Subcutaneous adipose tissue (tissue), 4 donors: ENCODE data around the gene MORN5. TPM values are rescaled to one million over a fixed set of nuclear protein-coding genes. Genes with fewer than 3 reads are reported as not detected.

Source experiments
- small RNA-seq: library from RNA; depleted of rRNA; stranded (forward); fragments of <200 nt; gene quantifications from one replicate; pipeline ENCODE3, GENCODE V24; 2016
- total RNA-seq, 4 donors: library from RNA; depleted of rRNA; stranded (reverse); fragments of >200 nt; gene quantifications; one replicate each; pipeline ENCODE4 v1.1.0, GENCODE V29; 2016
- TF ChIP-seq, protein P1 (sequence below): fragments of 450-650 bp; IDR thresholded peaks from one replicate; pipeline ENCODE4 v1.5.1; 2016; ENCODE audit warnings: low read depth, mild to moderate bottlenecking, control low read depth, antibody characterized with exemption, moderate library complexity

MORN5 gene
- total RNA-seq, 4 donors from 2014 or later, result not detected

GRCh38 chr9:122246666-122247065 lies 87.0 kb downstream of the MORN5 start:
- TF ChIP-seq, protein P1, sequence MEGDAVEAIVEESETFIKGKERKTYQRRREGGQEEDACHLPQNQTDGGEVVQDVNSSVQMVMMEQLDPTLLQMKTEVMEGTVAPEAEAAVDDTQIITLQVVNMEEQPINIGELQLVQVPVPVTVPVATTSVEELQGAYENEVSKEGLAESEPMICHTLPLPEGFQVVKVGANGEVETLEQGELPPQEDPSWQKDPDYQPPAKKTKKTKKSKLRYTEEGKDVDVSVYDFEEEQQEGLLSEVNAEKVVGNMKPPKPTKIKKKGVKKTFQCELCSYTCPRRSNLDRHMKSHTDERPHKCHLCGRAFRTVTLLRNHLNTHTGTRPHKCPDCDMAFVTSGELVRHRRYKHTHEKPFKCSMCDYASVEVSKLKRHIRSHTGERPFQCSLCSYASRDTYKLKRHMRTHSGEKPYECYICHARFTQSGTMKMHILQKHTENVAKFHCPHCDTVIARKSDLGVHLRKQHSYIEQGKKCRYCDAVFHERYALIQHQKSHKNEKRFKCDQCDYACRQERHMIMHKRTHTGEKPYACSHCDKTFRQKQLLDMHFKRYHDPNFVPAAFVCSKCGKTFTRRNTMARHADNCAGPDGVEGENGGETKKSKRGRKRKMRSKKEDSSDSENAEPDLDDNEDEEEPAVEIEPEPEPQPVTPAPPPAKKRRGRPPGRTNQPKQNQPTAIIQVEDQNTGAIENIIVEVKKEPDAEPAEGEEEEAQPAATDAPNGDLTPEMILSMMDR, result no peak

DNA sequence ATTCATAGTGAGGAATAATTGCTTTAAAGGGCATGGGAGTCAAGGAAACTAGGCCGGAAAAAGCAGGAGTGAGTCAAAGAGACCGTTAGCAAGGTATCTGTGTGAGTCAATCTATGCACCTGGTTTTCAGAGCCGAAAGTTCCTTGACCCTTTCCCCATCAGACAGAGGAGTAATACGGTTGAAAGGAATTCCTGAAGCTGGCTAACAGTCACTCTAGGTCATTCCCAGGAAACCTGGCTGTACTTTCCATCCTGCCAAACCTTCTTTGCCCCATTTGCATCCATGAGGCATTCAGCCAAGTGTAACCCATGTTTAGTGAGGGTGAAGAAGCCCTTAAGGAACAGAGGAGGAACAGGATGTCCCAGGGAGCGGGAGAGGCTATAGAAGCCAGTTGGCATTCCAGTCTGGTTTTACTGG lies 88.7 kb downstream of the MORN5 start:
- TF ChIP-seq, protein P1, result no peak

Small RNA genes lying within 50 kb of the gene (small RNA-seq; reads per million reads assigned to genes)
- gene MIR4478, result not detected

Other genes starting within 250 kb of the MORN5 start
- 1 to 10 TPM; 4.4 to 8.7 (median 6.4) TPM for gene TTLL11, start 66.6 kb upstream of the MORN5 start, total RNA-seq
- 10 to 100 TPM; 24.5 to 53.0 (median 28.7) TPM for gene NDUFA8, start 129 bp upstream of the MORN5 start, total RNA-seq
- 10 to 100 TPM in 1 of 4 donors, 1 to 10 TPM in 3; 3.1 to 10.1 (median 6.4) TPM for gene LHX6, start 69.0 kb downstream of the MORN5 start, total RNA-seq
- 10 to 100 TPM in 2 of 4 donors, 1 to 10 TPM in 2; 8.1 to 18.8 (median 10.1) TPM for gene RBM18, start 104.9 kb downstream of the MORN5 start, total RNA-seq
- 10 to 100 TPM; 34.8 to 61.0 (median 42.5) TPM for gene MRRF, start 105.0 kb downstream of the MORN5 start, total RNA-seq
- 1 to 10 TPM; 4.5 to 9.5 (median 5.2) TPM for gene PTGS1, start 211.1 kb downstream of the MORN5 start, total RNA-seq